Measurements from ENCODE around the gene UMODL1. TPM values are rescaled to one million over a fixed set of nuclear protein-coding genes. Genes with fewer than 3 reads are reported as not detected.

The UMODL1 gene
- total and polyA plus RNA-seq, 2 of the 13 experiments (the other 11 are each of a cell fraction or from before 2014, with no cell fraction given), result not detected

- TF ChIP-seq SOX6 (IDR thresholded peaks at IDR 0.05) (no peak), SOX6 (CRISPR knock-in tag; IDR thresholded peaks at IDR 0.05) (no peak), ZNF136 (CRISPR knock-in tag; IDR thresholded peaks at IDR 0.05; ENCODE audit: low read depth) (no peak)
Observed at GRCh38 chr21:42156690-42157605, 85.8 kb downstream of the UMODL1 start (continued).

- in situ Hi-C loops (cut with HindIII; ENCODE audit: extremely low pct_ligation_motif_present, low pct_unique_long_range_greater_than_20kb) (loop anchor here (10.0 kb wide), 1 partner anchor 287 kb away; no protein-coding TSS in a partner anchor), intact Hi-C loops (cut with micrococcal nuclease; ENCODE audit: unreplicated experiment) (no loop called here)
- 0 out of 2 replicates have a peak, but pooled peaks cover 7% of the 10 kb centered on the region for H3K4me1 ChIP-seq (ENCODE audit: insufficient read depth, low read length)
- FAIRE-seq (no peak), DNase-seq (ENCODE audit: low spot score) (no peak), ATAC-seq (no peak)
- H4K20me1 ChIP-seq (ENCODE audit: insufficient read depth, low read length), result no peaks in the 10 kb centered on the region
- no peak overlapping the region for H3K4me2 ChIP-seq (ENCODE audit: low read depth, low read length)
- WGBS (ENCODE audit: low lambda C conversion rate), result 29% methylated on average over 11 of the region's 11 CpGs
- H3K4me3 ChIP-seq (replicated peaks in 1 of 3; ENCODE audit: insufficient read depth in 1 of 3, low read depth in 2 of 3, low read length in 3 of 3), result no peak overlapping the region
- H3K9me3 ChIP-seq (ENCODE audit: low read length), result no peaks in the 10 kb centered on the region
- no peaks in the 10 kb centered on the region for H3K79me2 ChIP-seq (ENCODE audit: insufficient read depth, low read length)
- no peaks in the 10 kb centered on the region for H3K36me3 ChIP-seq (replicated peaks in 1 of 2; ENCODE audit: control insufficient read depth in 1 of 2, insufficient read depth in 2 of 2, low read length in 2 of 2)
- H2AFZ ChIP-seq (ENCODE audit: low read length), result no peak overlapping the region
- H3K27me3 ChIP-seq (ENCODE audit: control insufficient read depth in 1 of 2, insufficient read depth in 2 of 2, low read length in 2 of 2), result peaks cover 2 to 9% of the 10 kb centered on the region in 2 experiments; a peak in 3 of 5 replicates
- H3K9ac ChIP-seq (ENCODE audit: insufficient read depth, low read depth, low read length), result no peak overlapping the region
- no peak overlapping the region for H3K27ac ChIP-seq (ENCODE audit: extremely low read length, insufficient read depth, low read length)
- no TSS peak for BruUV-seq (replicated peaks)
- POLR2A ChIA-PET, result no interaction called here
- CTCF ChIA-PET (ENCODE audit: low intra/inter-chr PET ratio, low total read pairs), result no interaction called here
- TF ChIP-seq ZNF3 (CRISPR knock-in tag; IDR thresholded peaks at IDR 0.05), result no peak
- TF ChIP-seq ZNF558 (CRISPR knock-in tag; IDR thresholded peaks at IDR 0.05; ENCODE audit: borderline replicate concordance), result no peak
- no peak for TF ChIP-seq ZNF577 (CRISPR knock-in tag; IDR thresholded peaks at IDR 0.05; ENCODE audit: borderline replicate concordance, low read depth)
- no peak for TF ChIP-seq ZFAT (CRISPR knock-in tag; conservative IDR thresholded peaks at IDR 0.05)
- no peak for TF ChIP-seq GPBP1L1 (CRISPR knock-in tag; IDR thresholded peaks at IDR 0.05)
- no peak for TF ChIP-seq MZF1 (CRISPR knock-in tag; IDR thresholded peaks at IDR 0.05; ENCODE audit: borderline replicate concordance)
- no peak for TF ChIP-seq ZBTB49 (CRISPR knock-in tag; IDR thresholded peaks at IDR 0.05; ENCODE audit: borderline replicate concordance)
- no peak for TF ChIP-seq U2AF2 (IDR thresholded peaks at IDR 0.05; ENCODE audit: low read depth, low read length)
- TF ChIP-seq ZBTB33 (CRISPR knock-in tag; IDR thresholded peaks at IDR 0.05), result no peak
- no peak for TF ChIP-seq MXD4 (CRISPR knock-in tag; IDR thresholded peaks at IDR 0.05)
- TF ChIP-seq CC2D1A (CRISPR knock-in tag; IDR thresholded peaks at IDR 0.05), result no peak
Observed at GRCh38 chr21:42157606-42158310, 86.6 kb downstream of the UMODL1 start.
